CD14-positive monocyte (primary cell): ENCODE results near the gene CCDC88C. TPM values are rescaled to one million over a fixed set of nuclear protein-coding genes. Genes with fewer than 3 reads are reported as not detected.
A peak's percentile ranks its signal among the peaks of the same experiment; 100 is the strongest.

ENCODE experiments used
- DNase-seq, 3 donors: peaks; one replicate each; pipeline ENCODE4 v3.0.0-alpha.2; 2011 to 2022
- H2AFZ ChIP-seq: 2 replicates; pipeline ENCODE4 v1.6.0; 2012; ENCODE audit warnings: mild to moderate bottlenecking, low read depth, low read length, inconsistent platforms; ENCODE audit not compliant: insufficient read depth, poor library complexity, severe bottlenecking
- H3K27ac ChIP-seq, 2 donors: 1 replicate in 1 of 2; 2 replicates in 1 of 2; pipeline ENCODE4 v1.5.1; 2012 to 2013; ENCODE audit warnings: low read length in 2 of 2, control low read depth in 1 of 2, inconsistent platforms in 1 of 2, low read depth in 1 of 2, mild to moderate bottlenecking in 1 of 2
- H3K27me3 ChIP-seq, 2 donors: one replicate each; pipeline versions ENCODE4 v1.6.0 to v1.6.1; 2011 to 2013; ENCODE audit warnings: low read length in 2 of 2; ENCODE audit not compliant: control insufficient read depth in 2 of 2, insufficient read depth in 2 of 2
- H3K36me3 ChIP-seq, 2 donors: replicated peaks in 1 of 2; 1 replicate in 1 of 2; 2 replicates in 1 of 2; pipeline versions ENCODE4 v1.5.1 to v1.6.1; 2012 to 2013; ENCODE audit warnings: low read length in 2 of 2, control low read depth in 1 of 2, inconsistent platforms in 1 of 2, mild to moderate bottlenecking in 1 of 2; ENCODE audit not compliant: insufficient read depth in 2 of 2, control insufficient read depth in 1 of 2
- H3K4me1 ChIP-seq, 2 donors: 1 replicate in 1 of 2; 2 replicates in 1 of 2; pipeline versions ENCODE4 v1.5.1 to v1.6.1; 2012 to 2013; ENCODE audit warnings: low read length in 2 of 2, control low read depth in 1 of 2, inconsistent platforms in 1 of 2, mild to moderate bottlenecking in 1 of 2, moderate library complexity in 1 of 2; ENCODE audit not compliant: insufficient read depth in 2 of 2, control insufficient read depth in 1 of 2
- H3K4me2 ChIP-seq: replicated peaks from 2 replicates; pipeline ENCODE3; 2012; ENCODE audit warnings: low read length, moderate library complexity, mild to moderate bottlenecking; ENCODE audit not compliant: poor library complexity, severe bottlenecking; ENCODE audit errors: extremely low read depth
- H3K4me3 ChIP-seq, 3 experiments: fragments of 200-600 bp in 1 of 3; sonication (generic) in 1 of 3; replicated peaks in 1 of 3; 1 replicate in 2 of 3; 2 replicates in 1 of 3; pipeline ENCODE4 v1.5.1; 2011 to 2013; ENCODE audit warnings: low read length in 3 of 3, mild to moderate bottlenecking in 3 of 3, control low read depth in 2 of 3, low read depth in 2 of 3, inconsistent platforms in 1 of 3, moderate library complexity in 1 of 3
- H3K79me2 ChIP-seq: 2 replicates; pipeline ENCODE4 v1.6.0; 2012; ENCODE audit warnings: mild to moderate bottlenecking, control low read depth, inconsistent platforms, low read length, moderate library complexity; ENCODE audit not compliant: insufficient read depth
- H3K9ac ChIP-seq: 2 replicates; pipeline ENCODE4 v1.6.0; 2017; ENCODE audit warnings: low read length, mild to moderate bottlenecking; ENCODE audit not compliant: insufficient read depth, poor library complexity, severe bottlenecking
- H3K9me3 ChIP-seq, 2 donors: replicated peaks in 1 of 2; 1 replicate in 1 of 2; 2 replicates in 1 of 2; pipeline versions ENCODE4 v1.5.1 to v1.6.1; 2012 to 2013; ENCODE audit warnings: low read length in 2 of 2, control low read depth in 1 of 2; ENCODE audit not compliant: control insufficient read depth in 1 of 2, insufficient read depth in 1 of 2
- H4K20me1 ChIP-seq: 2 replicates; pipeline ENCODE4 v1.6.0; 2012; ENCODE audit warnings: mild to moderate bottlenecking, low read length, control low read depth, moderate library complexity; ENCODE audit not compliant: insufficient read depth
- H3K27ac Mint-ChIP-seq, 7 donors: one replicate each; pipeline ENCODE4 v1.8.0; 2020; ENCODE audit warnings: mild to moderate bottlenecking in 7 of 7, mixed read lengths in 7 of 7, moderate library complexity in 6 of 7, inconsistent platforms in 2 of 7
- H3K27me3 Mint-ChIP-seq, 3 donors: one replicate each; pipeline ENCODE4 v1.8.0; 2021 to 2022; ENCODE audit warnings: low read depth in 3 of 3, mild to moderate bottlenecking in 3 of 3, mixed read lengths in 3 of 3, moderate library complexity in 3 of 3, inconsistent platforms in 1 of 3
- H3K36me3 Mint-ChIP-seq, 2 donors: one replicate each; pipeline ENCODE4 v1.8.0; 2020; ENCODE audit warnings: mixed read lengths in 2 of 2, inconsistent platforms in 1 of 2, mild to moderate bottlenecking in 1 of 2
- H3K4me1 Mint-ChIP-seq: one replicate; pipeline ENCODE4 v1.8.0; 2020; ENCODE audit warnings: mild to moderate bottlenecking, mixed read lengths
- H3K4me3 Mint-ChIP-seq, 2 donors: one replicate each; pipeline ENCODE4 v1.8.0; 2020; ENCODE audit warnings: mild to moderate bottlenecking in 2 of 2, mixed read lengths in 2 of 2, moderate library complexity in 1 of 2
- H3K9me3 Mint-ChIP-seq, 7 donors: one replicate each; pipeline ENCODE4 v1.8.0; 2020 to 2022; ENCODE audit warnings: mixed read lengths in 7 of 7, mild to moderate bottlenecking in 6 of 7, moderate library complexity in 6 of 7, inconsistent platforms in 2 of 7
- WGBS: methylation state at CpG from one replicate; pipeline ENCODE4 v1.1.5; 2013; ENCODE audit warnings: missing lambda C conversion rate; ENCODE audit not compliant: insufficient coverage; 5-methylcytosine and 5-hydroxymethylcytosine counted together
- intact Hi-C, 2 donors: fragments of 100-400 bp; cut with micrococcal nuclease; formaldehyde crosslinking; loops; one replicate each; pipeline versions ENCODE4 v1.15.0 to v1.15.1; 2023
- polyA plus RNA-seq, 3 donors: library from polyadenylated mRNA; depleted of rRNA in 1 of 3; unstranded in 2 of 3; stranded (reverse) in 1 of 3; fragments of 300-500 nt in 2 of 3; fragments of >200 nt in 1 of 3; fragmentation: Illumina TruSeq in 2 of 3; gene quantifications; 1 replicate in 2 of 3; 2 replicates in 1 of 3; pipeline ENCODE4 v1.2.3, GENCODE V29; 2012 to 2021
- TF ChIP-seq, protein P1 (sequence below): fragments of 200-600 bp; IDR thresholded peaks from one replicate; pipeline ENCODE4 v1.8.0; 2022; ENCODE audit warnings: antibody characterized with exemption, mild to moderate bottlenecking

The CCDC88C gene
- polyA plus RNA-seq, 3 donors: 11.6 to 69.7 (median 12.3) TPM

DNA sequence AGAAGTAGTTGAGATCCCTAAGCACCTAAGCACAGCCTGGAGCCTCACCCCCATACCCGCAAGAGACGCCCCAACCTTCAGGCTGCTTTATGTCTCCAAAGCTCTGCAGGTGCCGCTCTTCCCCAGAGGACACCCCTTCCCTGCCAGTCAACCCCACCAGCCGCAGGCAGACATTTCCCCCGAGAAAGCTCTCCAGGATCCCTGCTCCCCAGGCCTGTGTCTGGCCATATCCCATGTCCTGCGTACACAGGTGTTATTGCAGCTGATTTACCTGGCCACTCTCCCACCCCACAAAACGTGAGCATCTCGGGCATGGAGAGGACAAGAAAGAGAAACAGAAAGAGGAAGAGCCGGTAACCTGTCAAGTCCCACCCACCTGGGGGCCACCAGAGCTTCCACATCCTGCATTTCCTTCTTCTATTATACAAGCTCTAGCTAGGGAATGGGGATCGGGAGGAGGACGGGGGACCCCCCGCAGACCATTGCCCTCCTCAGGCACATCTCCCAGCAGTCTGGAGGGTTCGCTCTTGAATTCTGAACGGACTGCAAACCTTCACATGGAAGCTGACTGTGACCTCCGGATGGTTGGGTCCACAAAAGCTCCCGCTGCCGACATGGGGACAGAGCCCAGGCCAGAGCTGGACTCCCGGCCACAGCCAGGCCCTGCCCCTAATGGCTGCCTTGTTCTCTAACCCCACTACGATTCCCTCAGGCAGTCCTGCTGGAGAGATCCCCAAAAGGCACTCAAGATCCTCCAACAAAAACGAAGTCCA, 17.6 kb downstream of the CCDC88C start:
- peaks cover 99% of the 10 kb centered on the region for H3K79me2 ChIP-seq
- TF ChIP-seq, protein P1, sequence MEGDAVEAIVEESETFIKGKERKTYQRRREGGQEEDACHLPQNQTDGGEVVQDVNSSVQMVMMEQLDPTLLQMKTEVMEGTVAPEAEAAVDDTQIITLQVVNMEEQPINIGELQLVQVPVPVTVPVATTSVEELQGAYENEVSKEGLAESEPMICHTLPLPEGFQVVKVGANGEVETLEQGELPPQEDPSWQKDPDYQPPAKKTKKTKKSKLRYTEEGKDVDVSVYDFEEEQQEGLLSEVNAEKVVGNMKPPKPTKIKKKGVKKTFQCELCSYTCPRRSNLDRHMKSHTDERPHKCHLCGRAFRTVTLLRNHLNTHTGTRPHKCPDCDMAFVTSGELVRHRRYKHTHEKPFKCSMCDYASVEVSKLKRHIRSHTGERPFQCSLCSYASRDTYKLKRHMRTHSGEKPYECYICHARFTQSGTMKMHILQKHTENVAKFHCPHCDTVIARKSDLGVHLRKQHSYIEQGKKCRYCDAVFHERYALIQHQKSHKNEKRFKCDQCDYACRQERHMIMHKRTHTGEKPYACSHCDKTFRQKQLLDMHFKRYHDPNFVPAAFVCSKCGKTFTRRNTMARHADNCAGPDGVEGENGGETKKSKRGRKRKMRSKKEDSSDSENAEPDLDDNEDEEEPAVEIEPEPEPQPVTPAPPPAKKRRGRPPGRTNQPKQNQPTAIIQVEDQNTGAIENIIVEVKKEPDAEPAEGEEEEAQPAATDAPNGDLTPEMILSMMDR: no peak

GRCh38 chr14:91398707-91399106, 18.9 kb downstream of the CCDC88C start:
- Histone ChIP-seq H3K4me3 (peak overlapping the region in 1 of 3 experiments; percentile 73), H3K79me2 (peaks cover 99% of the 10 kb centered on the region), H3K36me3 (no peaks in the 10 kb centered on the region), H4K20me1 (peaks cover 86% of the 10 kb centered on the region), H3K9ac (no peak overlapping the region), H3K4me2 (peak overlapping the region; percentile 74), H3K4me1 (peaks cover 93 to 94% of the 10 kb centered on the region in 2 donors), H3K27me3 (no peaks in the 10 kb centered on the region), H3K27ac (peak overlapping the region; percentile 81 to 83), H2AFZ (no peak overlapping the region), H3K9me3 (no peaks in the 10 kb centered on the region)
- Mint-ChIP-seq H3K27me3 (peaks cover 0 to 2% (median 1%) of the 10 kb centered on the region in 3 donors), H3K4me1 (peaks cover 95% of the 10 kb centered on the region), H3K36me3 (peaks cover 16 to 26% of the 10 kb centered on the region in 2 donors), H3K4me3 (no peak overlapping the region), H3K9me3 (no peaks in the 10 kb centered on the region), H3K27ac (peak overlapping the region; percentile 87 to 96 (median 92))
- 54% methylated on average over 4 of the region's 6 CpGs for WGBS
- no peak for DNase-seq
- TF ChIP-seq, protein P1: no peak
- intact Hi-C loops: loop anchor here (5.0 kb wide), 2 partner anchors 36 to 41 kb away; no protein-coding TSS in a partner anchor

More for the DNA sequence above, 17.6 kb downstream of the CCDC88C start:
- H3K4me1 Mint-ChIP-seq: peaks cover 92% of the 10 kb centered on the region
- 32% methylated on average over 11 of the region's 20 CpGs for WGBS
- peak overlapping the region; percentile 9 for H3K9ac ChIP-seq
- H3K27ac Mint-ChIP-seq: peak overlapping the region; percentile 87 to 95 (median 92)
- H3K36me3 ChIP-seq: peaks cover 6 to 10% of the 10 kb centered on the region in 2 donors
- H3K27me3 ChIP-seq: no peaks in the 10 kb centered on the region
- H3K9me3 ChIP-seq: no peaks in the 10 kb centered on the region
- H3K36me3 Mint-ChIP-seq: peaks cover 18 to 29% of the 10 kb centered on the region in 2 donors
- peak overlapping the region; percentile 77 to 85 for H3K4me3 Mint-ChIP-seq
- H3K4me3 ChIP-seq: peak overlapping the region in 2 of 3 experiments; percentile 14 to 73
- DNase-seq: peak in 1 of 3 donors; percentile 35
- H3K27me3 Mint-ChIP-seq: peaks cover 0 to 1% (median under 1%) of the 10 kb centered on the region in 3 donors
- intact Hi-C loops: loop anchor here (5.0 kb wide), 2 partner anchors 38 to 43 kb away; no protein-coding TSS in a partner anchor
- no peaks in the 10 kb centered on the region for H3K9me3 Mint-ChIP-seq
- peak overlapping the region; percentile 2 to 81 for H3K27ac ChIP-seq
- H2AFZ ChIP-seq: no peak overlapping the region
- peaks cover 91% of the 10 kb centered on the region for H4K20me1 ChIP-seq
- H3K4me1 ChIP-seq: peaks cover 87% of the 10 kb centered on the region in 2 donors
- peak overlapping the region; percentile 74 for H3K4me2 ChIP-seq
